IMR-90 (cell line): ENCODE data around the gene DENND10.

Source experiments
- MAZ ChIP-seq: IDR thresholded peaks from 2 replicates; pipeline ENCODE4 v1.6.1; 2012; ENCODE audit warnings: low read depth, mild to moderate bottlenecking, low read length, improper control_type of control experiment, moderate library complexity, borderline replicate concordance
- MXI1 ChIP-seq: IDR thresholded peaks from 2 replicates; pipeline ENCODE4 v1.6.1; 2012; ENCODE audit warnings: low read depth, mild to moderate bottlenecking, low read length, moderate library complexity, borderline replicate concordance
- POLR2A ChIP-seq: IDR thresholded peaks from 2 replicates; pipeline ENCODE4 v1.6.1; 2012; ENCODE audit warnings: mild to moderate bottlenecking, low read depth, low read length
- TF ChIP-seq, protein P1 (sequence below): conservative IDR thresholded peaks from 2 replicates; pipeline ENCODE4 v1.5.1; 2012; ENCODE audit warnings: mild to moderate bottlenecking, low read depth, low read length, improper control_type of control experiment

DNA sequence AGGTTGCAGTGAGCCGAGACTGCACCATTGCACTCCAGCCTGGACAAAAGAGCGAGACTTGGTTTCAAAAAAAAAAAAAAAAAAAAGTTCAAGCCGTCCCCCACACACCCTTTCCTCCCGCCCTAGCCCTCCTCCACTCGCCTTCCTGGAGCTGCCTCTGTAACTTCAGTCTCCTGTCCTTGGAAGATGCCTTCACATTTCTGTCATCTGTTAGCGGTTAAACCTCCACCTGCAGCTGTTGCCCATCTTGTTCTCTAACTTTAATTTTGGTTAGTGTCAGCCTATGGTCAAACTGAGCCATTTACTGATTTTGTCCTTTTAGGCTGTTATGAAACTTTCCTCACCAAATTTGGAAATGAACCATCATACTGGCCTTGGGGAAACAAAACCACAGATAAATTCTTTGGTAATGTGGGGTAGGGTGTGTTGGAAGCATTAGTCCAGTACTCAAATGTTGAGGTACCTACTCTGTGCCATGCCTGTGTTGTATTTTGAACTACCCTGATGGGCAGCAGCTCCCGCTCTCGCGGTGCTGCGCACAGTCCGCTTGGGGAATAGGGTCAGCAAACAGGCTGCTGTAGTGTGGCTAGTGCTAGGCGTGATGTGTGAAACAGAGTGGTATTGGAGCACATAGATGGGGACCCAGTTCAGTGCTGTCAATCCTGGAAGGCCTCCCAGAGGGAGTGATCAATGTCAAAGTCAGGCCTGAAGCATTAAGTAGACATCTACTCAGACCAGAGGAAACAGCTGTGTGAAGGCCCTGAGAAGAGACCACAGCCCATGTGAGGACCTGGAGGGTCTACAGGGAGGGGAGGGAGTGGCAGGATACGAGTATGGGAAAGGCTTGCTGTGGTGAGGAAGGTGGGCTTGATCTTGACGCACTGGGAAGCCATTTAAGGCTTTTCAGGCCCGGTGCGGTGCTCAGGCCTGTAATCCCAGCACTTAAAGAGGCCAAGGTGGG lies 34.7 kb downstream of the DENND10 start:
- TF ChIP-seq, protein P1, sequence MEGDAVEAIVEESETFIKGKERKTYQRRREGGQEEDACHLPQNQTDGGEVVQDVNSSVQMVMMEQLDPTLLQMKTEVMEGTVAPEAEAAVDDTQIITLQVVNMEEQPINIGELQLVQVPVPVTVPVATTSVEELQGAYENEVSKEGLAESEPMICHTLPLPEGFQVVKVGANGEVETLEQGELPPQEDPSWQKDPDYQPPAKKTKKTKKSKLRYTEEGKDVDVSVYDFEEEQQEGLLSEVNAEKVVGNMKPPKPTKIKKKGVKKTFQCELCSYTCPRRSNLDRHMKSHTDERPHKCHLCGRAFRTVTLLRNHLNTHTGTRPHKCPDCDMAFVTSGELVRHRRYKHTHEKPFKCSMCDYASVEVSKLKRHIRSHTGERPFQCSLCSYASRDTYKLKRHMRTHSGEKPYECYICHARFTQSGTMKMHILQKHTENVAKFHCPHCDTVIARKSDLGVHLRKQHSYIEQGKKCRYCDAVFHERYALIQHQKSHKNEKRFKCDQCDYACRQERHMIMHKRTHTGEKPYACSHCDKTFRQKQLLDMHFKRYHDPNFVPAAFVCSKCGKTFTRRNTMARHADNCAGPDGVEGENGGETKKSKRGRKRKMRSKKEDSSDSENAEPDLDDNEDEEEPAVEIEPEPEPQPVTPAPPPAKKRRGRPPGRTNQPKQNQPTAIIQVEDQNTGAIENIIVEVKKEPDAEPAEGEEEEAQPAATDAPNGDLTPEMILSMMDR: no peak
- TF ChIP-seq MAZ: no peak
- no peak for TF ChIP-seq POLR2A
- TF ChIP-seq MXI1: no peak
